Parathyroid adenoma (tissue), 2 donors: ENCODE data around the gene COTL1.
"Not testable (repeated sequence)": the region's sequence is repeated elsewhere in the genome, so short reads cannot be mapped to it uniquely, and the experiment has no call there.

Experiments used
- H2AFZ ChIP-seq: fragments of 300-600 bp; sonication (generic); one replicate; pipeline ENCODE4 v1.7.0; 2017; ENCODE audit warnings: antibody characterized with exemption, mild to moderate bottlenecking
- H3K27ac ChIP-seq: fragments of 300-600 bp; sonication (generic); one replicate; pipeline ENCODE4 v1.7.0; 2017
- H3K27me3 ChIP-seq: fragments of 300-600 bp; sonication (generic); one replicate; pipeline ENCODE4 v1.7.0; 2017; ENCODE audit warnings: low read length; ENCODE audit not compliant: control insufficient read depth, insufficient read depth
- H3K36me3 ChIP-seq: fragments of 300-600 bp; sonication (generic); one replicate; pipeline ENCODE4 v1.7.0; 2017; ENCODE audit warnings: low read length; ENCODE audit not compliant: control insufficient read depth, insufficient read depth
- H3K4me1 ChIP-seq: fragments of 300-600 bp; sonication (generic); one replicate; pipeline ENCODE4 v1.7.0; 2017; ENCODE audit warnings: control low read depth
- H3K4me2 ChIP-seq: fragments of 300-600 bp; sonication (generic); one replicate; pipeline ENCODE4 v1.7.0; 2017; ENCODE audit warnings: low read length
- H3K4me3 ChIP-seq: fragments of 300-600 bp; sonication (generic); one replicate; pipeline ENCODE4 v1.7.0; 2017; ENCODE audit warnings: low read depth, low read length
- H3K79me2 ChIP-seq: fragments of 300-600 bp; sonication (generic); one replicate; pipeline ENCODE4 v1.7.0; 2017; ENCODE audit warnings: control low read depth
- H3K9ac ChIP-seq: fragments of 300-600 bp; sonication (generic); one replicate; pipeline ENCODE4 v1.7.0; 2017; ENCODE audit warnings: mild to moderate bottlenecking
- H3K9me3 ChIP-seq: fragments of 300-600 bp; sonication (generic); one replicate; pipeline ENCODE4 v1.7.0; 2017; ENCODE audit warnings: low read length; ENCODE audit not compliant: control insufficient read depth
- TF ChIP-seq, protein P1 (sequence below): fragments of 300-600 bp; sonication (generic); IDR thresholded peaks from one replicate; pipeline ENCODE4 v1.7.0; 2017; ENCODE audit warnings: antibody characterized with exemption, mild to moderate bottlenecking
- donor health status: primary hyperparathyroidism.

Gene COTL1

DNA sequence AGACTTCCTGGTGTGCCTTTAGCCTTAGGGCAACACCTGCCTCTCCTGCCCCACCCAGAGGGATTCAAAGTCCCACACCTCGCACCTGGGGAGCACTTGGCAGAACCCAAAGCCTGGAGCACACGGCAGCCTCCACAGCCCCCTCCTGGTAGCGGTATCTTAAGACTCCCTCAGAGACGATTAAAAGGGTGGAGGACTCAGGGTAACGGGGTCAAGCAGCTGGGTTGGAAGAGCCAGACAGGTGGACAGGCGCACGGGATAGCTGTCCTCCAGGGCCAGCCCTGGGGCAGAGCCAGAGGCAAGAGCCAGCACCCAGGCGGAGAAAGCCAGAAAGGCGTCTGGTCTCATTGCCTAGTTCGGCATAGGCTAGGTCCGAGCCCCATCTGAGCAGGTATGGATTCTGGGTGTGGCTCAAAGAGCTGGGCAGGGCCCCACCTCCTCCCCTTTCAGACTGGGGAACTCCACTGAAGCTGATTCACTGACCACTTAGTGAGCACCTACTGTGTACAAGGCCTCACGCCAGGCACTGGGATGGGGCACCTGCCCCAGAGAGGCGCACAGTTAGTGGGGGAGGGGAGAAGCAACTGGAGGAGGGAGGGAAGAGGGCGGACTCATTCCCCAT, 58.5 kb downstream of the COTL1 start:
- H3K27me3 ChIP-seq, result no peaks in the 10 kb centered on the region
- H3K9ac ChIP-seq, result no peak overlapping the region
- H3K4me1 ChIP-seq, result no peaks in the 10 kb centered on the region
- TF ChIP-seq, protein P1, sequence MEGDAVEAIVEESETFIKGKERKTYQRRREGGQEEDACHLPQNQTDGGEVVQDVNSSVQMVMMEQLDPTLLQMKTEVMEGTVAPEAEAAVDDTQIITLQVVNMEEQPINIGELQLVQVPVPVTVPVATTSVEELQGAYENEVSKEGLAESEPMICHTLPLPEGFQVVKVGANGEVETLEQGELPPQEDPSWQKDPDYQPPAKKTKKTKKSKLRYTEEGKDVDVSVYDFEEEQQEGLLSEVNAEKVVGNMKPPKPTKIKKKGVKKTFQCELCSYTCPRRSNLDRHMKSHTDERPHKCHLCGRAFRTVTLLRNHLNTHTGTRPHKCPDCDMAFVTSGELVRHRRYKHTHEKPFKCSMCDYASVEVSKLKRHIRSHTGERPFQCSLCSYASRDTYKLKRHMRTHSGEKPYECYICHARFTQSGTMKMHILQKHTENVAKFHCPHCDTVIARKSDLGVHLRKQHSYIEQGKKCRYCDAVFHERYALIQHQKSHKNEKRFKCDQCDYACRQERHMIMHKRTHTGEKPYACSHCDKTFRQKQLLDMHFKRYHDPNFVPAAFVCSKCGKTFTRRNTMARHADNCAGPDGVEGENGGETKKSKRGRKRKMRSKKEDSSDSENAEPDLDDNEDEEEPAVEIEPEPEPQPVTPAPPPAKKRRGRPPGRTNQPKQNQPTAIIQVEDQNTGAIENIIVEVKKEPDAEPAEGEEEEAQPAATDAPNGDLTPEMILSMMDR, result no peak
- H3K27ac ChIP-seq, result no peak overlapping the region
- no peaks in the 10 kb centered on the region for H3K36me3 ChIP-seq
- no peaks in the 10 kb centered on the region for H3K9me3 ChIP-seq
- H3K4me3 ChIP-seq, result no peak overlapping the region
- H3K4me2 ChIP-seq, result no peak overlapping the region
- no peaks in the 10 kb centered on the region for H3K79me2 ChIP-seq
- no peak overlapping the region for H2AFZ ChIP-seq

DNA sequence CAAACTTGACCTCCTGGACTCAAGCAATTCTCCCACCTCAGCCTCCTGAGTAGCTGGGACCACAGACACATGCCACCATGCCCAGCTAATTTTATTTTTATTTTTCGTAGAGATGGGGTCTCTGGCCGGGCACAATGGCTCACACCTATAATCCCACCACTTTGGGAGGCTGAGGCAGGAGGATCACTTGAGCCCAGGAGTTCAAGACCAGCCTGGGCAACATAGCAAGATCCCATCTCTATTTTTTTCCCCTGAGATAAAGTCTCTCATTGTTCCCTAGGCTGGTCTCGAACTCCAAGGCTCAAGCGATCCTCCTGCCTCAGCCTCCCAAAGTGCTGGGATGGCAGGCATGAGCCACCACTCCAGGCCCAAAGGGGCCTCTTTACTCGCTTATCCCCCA, 59.0 kb downstream of the COTL1 start:
- not testable (repeated sequence) for H3K4me1 ChIP-seq

DNA sequence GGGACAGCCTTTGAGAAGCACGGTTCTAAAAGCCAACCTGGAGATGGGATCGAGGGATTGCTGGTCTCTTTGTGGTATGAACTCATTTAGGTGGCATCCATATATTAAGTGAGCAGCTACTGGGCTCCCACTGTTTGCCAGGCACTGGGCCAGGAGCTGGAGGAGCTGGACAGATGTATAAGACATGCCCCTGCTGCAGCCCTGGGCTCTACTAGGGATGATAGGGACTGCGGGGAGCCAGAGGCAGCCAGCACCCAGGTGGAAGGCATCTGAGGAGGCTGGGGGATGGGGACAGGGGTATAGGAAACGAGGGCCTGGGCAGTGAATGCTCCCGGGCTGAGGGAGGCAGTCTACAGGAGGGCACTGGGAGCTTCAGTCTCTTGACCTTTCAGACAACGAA, 60.4 kb downstream of the COTL1 start:
- Histone ChIP-seq H3K79me2 (no peaks in the 10 kb centered on the region), H3K4me3 (no peak overlapping the region), H3K9ac (no peak overlapping the region), H2AFZ (no peak overlapping the region), H3K4me2 (no peak overlapping the region), H3K4me1 (no peaks in the 10 kb centered on the region), H3K9me3 (no peaks in the 10 kb centered on the region), H3K27me3 (no peaks in the 10 kb centered on the region), H3K36me3 (no peaks in the 10 kb centered on the region), H3K27ac (no peak overlapping the region)
- TF ChIP-seq, protein P1, result no peak

More for the DNA sequence above, 59.0 kb downstream of the COTL1 start:
- H3K79me2 ChIP-seq, H3K4me2 ChIP-seq, H3K27me3 ChIP-seq, H3K27ac ChIP-seq, H3K9me3 ChIP-seq, H2AFZ ChIP-seq, H3K36me3 ChIP-seq, H3K4me3 ChIP-seq, H3K9ac ChIP-seq: not testable (repeated sequence)

DNA sequence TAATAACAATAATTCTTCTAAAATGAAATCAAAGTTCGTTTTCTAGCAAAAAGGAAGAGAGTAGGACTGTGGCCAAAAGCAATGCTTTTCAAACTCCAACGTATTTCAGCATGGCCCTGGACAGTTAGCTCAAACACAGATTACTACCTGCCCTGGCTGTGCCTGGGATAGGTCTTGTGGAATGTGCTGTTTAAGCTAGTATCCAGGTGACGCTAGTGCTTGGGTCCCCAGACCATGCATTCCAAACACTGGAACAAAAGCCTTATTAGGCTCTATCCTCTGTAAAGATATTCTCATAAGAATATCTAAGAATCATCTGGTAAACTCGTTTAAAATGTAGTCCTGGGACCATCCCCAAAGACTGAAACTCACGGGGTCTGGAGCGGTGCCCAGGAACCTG, 60.8 kb downstream of the COTL1 start:
- no peak overlapping the region for H3K4me2 ChIP-seq
- no peaks in the 10 kb centered on the region for H3K9me3 ChIP-seq
- no peak overlapping the region for H2AFZ ChIP-seq
- H3K9ac ChIP-seq, result no peak overlapping the region
- no peaks in the 10 kb centered on the region for H3K36me3 ChIP-seq
- H3K27me3 ChIP-seq, result no peaks in the 10 kb centered on the region
- H3K79me2 ChIP-seq, result no peaks in the 10 kb centered on the region
- TF ChIP-seq, protein P1, result no peak
- no peaks in the 10 kb centered on the region for H3K4me1 ChIP-seq
- no peak overlapping the region for H3K4me3 ChIP-seq
- H3K27ac ChIP-seq, result no peak overlapping the region

DNA sequence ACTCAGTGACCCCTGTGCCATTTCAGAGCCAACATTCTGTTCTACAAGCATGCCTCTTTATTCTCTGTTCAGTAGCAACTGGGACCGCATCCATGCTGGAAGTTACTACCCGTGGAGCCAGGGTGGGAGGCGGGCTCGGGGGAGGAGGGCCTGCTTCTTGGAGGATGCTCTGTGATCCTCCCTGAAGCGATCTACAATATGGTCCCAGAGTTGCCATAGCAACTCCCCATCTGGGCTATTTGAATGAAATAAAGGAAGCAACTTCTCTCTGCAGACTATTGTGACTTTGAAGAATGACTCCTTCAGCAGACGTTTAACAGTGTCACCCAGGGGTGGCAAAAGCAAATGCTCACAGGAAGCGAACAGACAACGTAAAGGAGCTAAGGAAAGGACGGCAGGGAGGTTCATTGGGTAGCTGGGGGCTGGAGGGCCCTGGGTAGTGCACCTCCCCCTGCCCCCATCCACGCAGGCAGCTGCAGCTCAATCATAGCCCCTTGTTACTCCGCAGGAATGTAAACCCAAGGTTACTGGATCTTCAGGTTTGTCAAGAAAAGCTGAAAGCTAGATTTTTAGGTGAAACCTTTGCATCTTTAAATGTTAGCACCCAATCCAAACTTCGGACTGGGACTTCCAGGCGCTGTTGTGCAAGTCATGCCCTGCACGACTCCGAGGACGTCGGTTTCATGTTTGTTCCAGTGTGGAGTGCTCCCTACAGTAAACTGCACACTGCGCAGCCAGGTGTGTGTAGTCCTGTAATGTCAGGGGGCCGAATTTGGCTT, 62.3 kb downstream of the COTL1 start:
- no peak overlapping the region for H3K27ac ChIP-seq
- TF ChIP-seq, protein P1, result no peak
- no peak overlapping the region for H2AFZ ChIP-seq
- no peaks in the 10 kb centered on the region for H3K9me3 ChIP-seq
- H3K27me3 ChIP-seq, result no peaks in the 10 kb centered on the region
- H3K36me3 ChIP-seq, result no peaks in the 10 kb centered on the region
- no peak overlapping the region for H3K4me3 ChIP-seq
- no peak overlapping the region for H3K9ac ChIP-seq
- no peaks in the 10 kb centered on the region for H3K4me1 ChIP-seq
- H3K4me2 ChIP-seq, result no peak overlapping the region
- H3K79me2 ChIP-seq, result no peaks in the 10 kb centered on the region
